GM23338 (cell line): ENCODE data around the gene ITIH4. TPM values are rescaled to one million over a fixed set of nuclear protein-coding genes. Genes with fewer than 3 reads are reported as not detected.

Source experiments
- ATAC-seq: fragments of 200-7000 bp; cut with Tn5 transposase; 3 replicates; pipeline ENCODE4 v1.9.1; 2020
- DNase-seq: peaks from one replicate; pipeline ENCODE4 v3.0.0-alpha.2; 2015; ENCODE audit warnings: low spot score
- H2AFZ ChIP-seq: fragments of 200-600 bp; sonication (generic); 2 replicates; pipeline ENCODE4 v1.8.0; 2016; ENCODE audit warnings: antibody characterized with exemption, mild to moderate bottlenecking, moderate library complexity
- H3F3A ChIP-seq: fragments of 200-600 bp; sonication (generic); replicated peaks from 2 replicates; pipeline ENCODE4 v1.8.0; 2017; ENCODE audit warnings: antibody characterized with exemption, mixed run types, low read depth
- H3K27ac ChIP-seq: fragments of 200-600 bp; sonication (generic); 2 replicates; pipeline ENCODE4 v1.6.1; 2016; ENCODE audit warnings: low read depth
- H3K27me3 ChIP-seq: fragments of 200-600 bp; sonication (generic); 2 replicates; pipeline ENCODE4 v1.8.0; 2016; ENCODE audit warnings: mild to moderate bottlenecking, mixed run types, moderate library complexity; ENCODE audit not compliant: insufficient read depth
- H3K36me3 ChIP-seq: fragments of 200-600 bp; sonication (generic); 2 replicates; pipeline ENCODE4 v1.8.0; 2016; ENCODE audit warnings: mild to moderate bottlenecking; ENCODE audit not compliant: insufficient read depth
- H3K4me1 ChIP-seq: fragments of 200-600 bp; sonication (generic); 2 replicates; pipeline ENCODE4 v1.8.0; 2016; ENCODE audit warnings: mild to moderate bottlenecking, moderate library complexity; ENCODE audit not compliant: insufficient read depth
- H3K4me2 ChIP-seq: fragments of 200-600 bp; sonication (generic); 2 replicates; pipeline ENCODE4 v1.7.1; 2017; ENCODE audit warnings: mixed run types
- H3K4me3 ChIP-seq: fragments of 200-600 bp; sonication (generic); 2 replicates; pipeline ENCODE4 v1.6.1; 2016; ENCODE audit warnings: mixed run types
- H3K79me2 ChIP-seq: fragments of 200-600 bp; sonication (generic); replicated peaks from 2 replicates; pipeline ENCODE4 v1.8.0; 2017; ENCODE audit warnings: mild to moderate bottlenecking; ENCODE audit not compliant: insufficient read depth
- H3K9me2 ChIP-seq: fragments of 200-600 bp; sonication (generic); 2 replicates; pipeline ENCODE4 v1.8.0; 2017; ENCODE audit not compliant: insufficient read depth
- H4K20me1 ChIP-seq: fragments of 200-600 bp; sonication (generic); replicated peaks from 2 replicates; pipeline ENCODE4 v1.8.0; 2017; ENCODE audit warnings: mild to moderate bottlenecking; ENCODE audit not compliant: insufficient read depth
- H3K27ac Mint-ChIP-seq: 2 replicates; pipeline ENCODE4 v1.8.0; 2020; ENCODE audit warnings: inconsistent platforms, mild to moderate bottlenecking, moderate library complexity, mixed read lengths
- H3K27me3 Mint-ChIP-seq: 3 replicates; pipeline ENCODE4 v1.8.0; 2022; ENCODE audit warnings: low read depth, mild to moderate bottlenecking, moderate library complexity, mixed read lengths, inconsistent platforms; ENCODE audit not compliant: insufficient read depth, poor library complexity
- H3K36me3 Mint-ChIP-seq: 3 replicates; pipeline ENCODE4 v1.8.0; 2021; ENCODE audit warnings: low read depth, mild to moderate bottlenecking, inconsistent platforms, moderate library complexity, mixed read lengths
- H3K4me1 Mint-ChIP-seq: 3 replicates; pipeline ENCODE4 v1.8.0; 2020; ENCODE audit warnings: mild to moderate bottlenecking, inconsistent platforms, mixed read lengths
- H3K4me3 Mint-ChIP-seq: 3 replicates; pipeline ENCODE4 v1.8.0; 2021; ENCODE audit warnings: moderate library complexity, mild to moderate bottlenecking, inconsistent platforms, mixed read lengths
- H3K9me3 Mint-ChIP-seq: 3 replicates; pipeline ENCODE4 v1.8.0; 2020; ENCODE audit warnings: moderate library complexity, mild to moderate bottlenecking, inconsistent platforms, mixed read lengths
- CREB1 ChIP-seq: fragments of 250-450 bp; sonication (Bioruptor Pico); IDR thresholded peaks from 2 replicates; pipeline ENCODE4 v1.5.0; 2020; ENCODE audit warnings: low read depth, mild to moderate bottlenecking, moderate library complexity
- CTCF ChIP-seq, 2 experiments: fragments of 200-600 bp in 1 of 2; sonication (generic) in 1 of 2; conservative IDR thresholded peaks; 2 replicates each; pipeline versions ENCODE4 v1.5.1 to v1.6.1; 2016 to 2017; ENCODE audit warnings: antibody characterized with exemption in 2 of 2, low read depth in 2 of 2, mild to moderate bottlenecking in 2 of 2, moderate library complexity in 1 of 2
- EZH2 ChIP-seq: fragments of 200-600 bp; sonication (generic); IDR thresholded peaks from one replicate; pipeline ENCODE4 v1.8.0; 2017; ENCODE audit warnings: antibody characterized with exemption, mild to moderate bottlenecking, low read depth; ENCODE audit not compliant: unreplicated experiment
- EZH2phosphoT487 ChIP-seq: fragments of 200-600 bp; sonication (generic); IDR thresholded peaks from one replicate; pipeline ENCODE4 v1.8.1; 2018; ENCODE audit warnings: antibody characterized with exemption; ENCODE audit not compliant: unreplicated experiment
- JUNB ChIP-seq: IDR thresholded peaks from one replicate; pipeline ENCODE4 v1.6.1; 2016; ENCODE audit warnings: antibody characterized with exemption; ENCODE audit not compliant: unreplicated experiment
- NANOG ChIP-seq: IDR thresholded peaks from 2 replicates; pipeline ENCODE4 v1.6.1; 2016; ENCODE audit warnings: antibody characterized with exemption, borderline replicate concordance
- POLR2AphosphoS5 ChIP-seq: IDR thresholded peaks from 2 replicates; pipeline ENCODE4 v1.6.1; 2016; ENCODE audit warnings: antibody characterized with exemption, low read depth
- STAT1 ChIP-seq: IDR thresholded peaks from one replicate; pipeline ENCODE4 v1.6.1; 2016; ENCODE audit warnings: antibody characterized with exemption; ENCODE audit not compliant: unreplicated experiment
- ZNF114 ChIP-seq: fragments of 250-450 bp; sonication (Bioruptor Pico); IDR thresholded peaks from 2 replicates; pipeline ENCODE4 v1.5.0; 2020; ENCODE audit warnings: mild to moderate bottlenecking, moderate library complexity
- ZNF331 ChIP-seq: fragments of 250-450 bp; sonication (Bioruptor Pico); IDR thresholded peaks from 2 replicates; pipeline ENCODE4 v1.5.0; 2020; ENCODE audit warnings: low read depth, mild to moderate bottlenecking, moderate library complexity
- ZNF462 ChIP-seq: fragments of 250-450 bp; sonication (Bioruptor Pico); IDR thresholded peaks from 2 replicates; pipeline ENCODE4 v1.5.0; 2020; ENCODE audit warnings: mild to moderate bottlenecking, moderate library complexity
- polyA plus RNA-seq: library from polyadenylated mRNA; unstranded; fragments of >200 nt; fragmentation: Nextera tagmentation; extraction: Ambion mirVana; gene quantifications from 2 replicates; pipeline ENCODE4 v1.2.1, GENCODE V29; 2016
- total RNA-seq: library from RNA; depleted of rRNA; stranded (reverse); fragments of >200 nt; shearing (Covaris generic); gene quantifications from 2 replicates; pipeline ENCODE4 v1.2.3, GENCODE V29; 2014
- TF ChIP-seq, protein P1 (sequence below): IDR thresholded peaks from one replicate; pipeline ENCODE4 v1.6.1; 2018; ENCODE audit warnings: antibody characterized with exemption; ENCODE audit not compliant: unreplicated experiment
- TF ChIP-seq, protein P2 (sequence below): IDR thresholded peaks from 2 replicates; pipeline ENCODE4 v1.6.1; 2016; ENCODE audit warnings: antibody characterized with exemption

The ITIH4 gene
- total and polyA plus RNA-seq, 2 experiments from 2014 or later, result 0.82 to 1.4 TPM

DNA sequence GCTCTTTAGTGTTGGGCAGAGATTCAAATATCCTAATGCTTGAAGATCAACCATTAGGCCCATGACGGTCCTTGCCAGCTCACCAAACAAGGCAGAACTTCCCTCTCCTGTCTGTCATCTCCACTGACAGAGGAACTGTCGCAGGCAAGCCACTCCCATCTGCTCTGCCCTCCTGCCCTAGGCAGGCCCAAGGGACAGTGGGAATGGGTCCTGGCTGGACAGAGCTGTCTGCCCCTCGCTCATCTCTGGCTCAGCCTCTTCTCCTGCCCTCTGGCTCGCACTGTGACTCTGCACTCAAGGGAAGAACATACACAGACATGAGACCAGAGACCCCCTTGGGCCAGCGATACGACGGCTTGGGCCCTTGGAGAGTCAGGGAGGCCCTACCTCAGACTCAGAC lies 12.0 kb upstream of the ITIH4 start:
- H3K4me3 Mint-ChIP-seq, result no peak overlapping the region
- Histone ChIP-seq H4K20me1 (peaks cover 2% of the 10 kb centered on the region; the same call in 1 of the 2 replicates), H2AFZ (no peak overlapping the region), H3K27ac (no peak overlapping the region), H3K4me1 (no peaks in the 10 kb centered on the region), H3K9me2 (no peaks in the 10 kb centered on the region), H3F3A (no peaks in the 10 kb centered on the region), H3K27me3 (no peaks in the 10 kb centered on the region), H3K79me2 (no peaks in the 10 kb centered on the region), H3K4me3 (no peak overlapping the region), H3K4me2 (no peak overlapping the region), H3K36me3 (0 out of 2 replicates have a peak, but pooled peaks cover 2% of the 10 kb centered on the region)
- no peak overlapping the region for H3K27ac Mint-ChIP-seq
- DNase-seq (no peak), ATAC-seq (no peak)
- H3K4me1 Mint-ChIP-seq, result peaks cover 9% of the 10 kb centered on the region
- TF ChIP-seq EZH2phosphoT487 (no peak), ZNF114 (CRISPR knock-in tag) (no peak), STAT1 (no peak), CTCF (conservative IDR thresholded peaks at IDR 0.05; ENCODE audit: low read depth in 2 of 2) (no peak), NANOG (no peak), JUNB (no peak), CREB1 (no peak), EZH2 (no peak), ZNF331 (CRISPR knock-in tag) (no peak), POLR2AphosphoS5 (no peak), ZNF462 (CRISPR knock-in tag) (no peak)
- TF ChIP-seq, protein P1, sequence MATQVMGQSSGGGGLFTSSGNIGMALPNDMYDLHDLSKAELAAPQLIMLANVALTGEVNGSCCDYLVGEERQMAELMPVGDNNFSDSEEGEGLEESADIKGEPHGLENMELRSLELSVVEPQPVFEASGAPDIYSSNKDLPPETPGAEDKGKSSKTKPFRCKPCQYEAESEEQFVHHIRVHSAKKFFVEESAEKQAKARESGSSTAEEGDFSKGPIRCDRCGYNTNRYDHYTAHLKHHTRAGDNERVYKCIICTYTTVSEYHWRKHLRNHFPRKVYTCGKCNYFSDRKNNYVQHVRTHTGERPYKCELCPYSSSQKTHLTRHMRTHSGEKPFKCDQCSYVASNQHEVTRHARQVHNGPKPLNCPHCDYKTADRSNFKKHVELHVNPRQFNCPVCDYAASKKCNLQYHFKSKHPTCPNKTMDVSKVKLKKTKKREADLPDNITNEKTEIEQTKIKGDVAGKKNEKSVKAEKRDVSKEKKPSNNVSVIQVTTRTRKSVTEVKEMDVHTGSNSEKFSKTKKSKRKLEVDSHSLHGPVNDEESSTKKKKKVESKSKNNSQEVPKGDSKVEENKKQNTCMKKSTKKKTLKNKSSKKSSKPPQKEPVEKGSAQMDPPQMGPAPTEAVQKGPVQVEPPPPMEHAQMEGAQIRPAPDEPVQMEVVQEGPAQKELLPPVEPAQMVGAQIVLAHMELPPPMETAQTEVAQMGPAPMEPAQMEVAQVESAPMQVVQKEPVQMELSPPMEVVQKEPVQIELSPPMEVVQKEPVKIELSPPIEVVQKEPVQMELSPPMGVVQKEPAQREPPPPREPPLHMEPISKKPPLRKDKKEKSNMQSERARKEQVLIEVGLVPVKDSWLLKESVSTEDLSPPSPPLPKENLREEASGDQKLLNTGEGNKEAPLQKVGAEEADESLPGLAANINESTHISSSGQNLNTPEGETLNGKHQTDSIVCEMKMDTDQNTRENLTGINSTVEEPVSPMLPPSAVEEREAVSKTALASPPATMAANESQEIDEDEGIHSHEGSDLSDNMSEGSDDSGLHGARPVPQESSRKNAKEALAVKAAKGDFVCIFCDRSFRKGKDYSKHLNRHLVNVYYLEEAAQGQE, result no peak
- TF ChIP-seq, protein P2, sequence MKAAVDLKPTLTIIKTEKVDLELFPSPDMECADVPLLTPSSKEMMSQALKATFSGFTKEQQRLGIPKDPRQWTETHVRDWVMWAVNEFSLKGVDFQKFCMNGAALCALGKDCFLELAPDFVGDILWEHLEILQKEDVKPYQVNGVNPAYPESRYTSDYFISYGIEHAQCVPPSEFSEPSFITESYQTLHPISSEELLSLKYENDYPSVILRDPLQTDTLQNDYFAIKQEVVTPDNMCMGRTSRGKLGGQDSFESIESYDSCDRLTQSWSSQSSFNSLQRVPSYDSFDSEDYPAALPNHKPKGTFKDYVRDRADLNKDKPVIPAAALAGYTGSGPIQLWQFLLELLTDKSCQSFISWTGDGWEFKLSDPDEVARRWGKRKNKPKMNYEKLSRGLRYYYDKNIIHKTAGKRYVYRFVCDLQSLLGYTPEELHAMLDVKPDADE, result no peak
- peaks cover 9% of the 10 kb centered on the region for H3K27me3 Mint-ChIP-seq
- peaks cover 19% of the 10 kb centered on the region for H3K36me3 Mint-ChIP-seq
- no peaks in the 10 kb centered on the region for H3K9me3 Mint-ChIP-seq
